GM19238 (cell line): ENCODE data around the gene INPP5D.
A peak's percentile ranks its signal among the peaks of the same experiment; 100 is the strongest.
"Not testable (repeated sequence)": the region's sequence is repeated elsewhere in the genome, so short reads cannot be mapped to it uniquely, and the experiment has no call there.

ENCODE experiments used
- DNase-seq: peaks from one replicate; pipeline ENCODE4 v3.0.0; 2011; ENCODE audit warnings: low spot score; ENCODE audit not compliant: insufficient read length

Gene INPP5D

GRCh38 chr2:233173115-233173514, 113.0 kb downstream of the INPP5D start:
- no peak for DNase-seq

GRCh38 chr2:233174137-233174536, 114.0 kb downstream of the INPP5D start:
- no peak for DNase-seq

- DNase-seq, result no peak
Observed at GRCh38 chr2:233178994-233179847, 119.1 kb downstream of the INPP5D start.

- DNase-seq, result no peak
Observed at GRCh38 chr2:233179848-233180366, 119.8 kb downstream of the INPP5D start.

GRCh38 chr2:233183869-233184418, 123.8 kb downstream of the INPP5D start:
- DNase-seq, result no peak

- DNase-seq, result no peak
Observed at GRCh38 chr2:233184669-233185068, 124.5 kb downstream of the INPP5D start.

- DNase-seq, result no peak
Observed at GRCh38 chr2:233185330-233185729, 125.2 kb downstream of the INPP5D start.

- no peak for DNase-seq
Observed at GRCh38 chr2:233185963-233186362, 125.8 kb downstream of the INPP5D start.

GRCh38 chr2:233186851-233187250, 126.7 kb downstream of the INPP5D start:
- no peak for DNase-seq

GRCh38 chr2:233189025-233189424, 128.9 kb downstream of the INPP5D start:
- DNase-seq, result no peak

- not testable (repeated sequence) for DNase-seq
Observed at GRCh38 chr2:233191016-233191415, 130.9 kb downstream of the INPP5D start.

- DNase-seq, result no peak
Observed at GRCh38 chr2:233193738-233194137, 133.6 kb downstream of the INPP5D start.

- DNase-seq, result no peak
Observed at GRCh38 chr2:233195027-233195426, 134.9 kb downstream of the INPP5D start.

GRCh38 chr2:233197022-233197421, 136.9 kb downstream of the INPP5D start:
- no peak for DNase-seq

GRCh38 chr2:233198026-233198425, 137.9 kb downstream of the INPP5D start:
- DNase-seq, result no peak

- no peak for DNase-seq
Observed at GRCh38 chr2:233199870-233200269, 139.7 kb downstream of the INPP5D start.

GRCh38 chr2:233200790-233201189, 140.6 kb downstream of the INPP5D start:
- DNase-seq, result not testable (repeated sequence)

GRCh38 chr2:233201258-233202013, 141.3 kb downstream of the INPP5D start:
- no peak for DNase-seq

- DNase-seq, result peak; percentile 33
Observed at GRCh38 chr2:233202531-233202944, 142.4 kb downstream of the INPP5D start.

GRCh38 chr2:233203060-233203459, 142.9 kb downstream of the INPP5D start:
- DNase-seq, result no peak

- no peak for DNase-seq
Observed at GRCh38 chr2:233204286-233204936, 144.3 kb downstream of the INPP5D start.
